Thoracic aorta (tissue), 2 donors: Measurements from ENCODE around the gene ERGIC1. TPM values are rescaled to one million over a fixed set of nuclear protein-coding genes. Genes with fewer than 3 reads are reported as not detected.

Experiments
- ATAC-seq: fragments of 150-250 bp; one replicate; pipeline ENCODE4 v1.8.0; 2017; ENCODE audit warnings: low read depth; ENCODE audit not compliant: insufficient number of reproducible peaks, low FRiP score
- DNase-seq: peaks from one replicate; pipeline ENCODE4 v3.0.0-alpha.2; 2020; ENCODE audit warnings: low spot score
- H3K27ac ChIP-seq, 2 donors: fragments of 200-600 bp; sonication (generic); 1 replicate in 1 of 2; 2 replicates in 1 of 2; pipeline ENCODE4 v1.5.1; 2016; ENCODE audit warnings: mild to moderate bottlenecking in 2 of 2, moderate library complexity in 2 of 2
- H3K27me3 ChIP-seq: fragments of 200-600 bp; sonication (generic); replicated peaks from 2 replicates; pipeline ENCODE4 v1.6.0; 2016; ENCODE audit warnings: mild to moderate bottlenecking; ENCODE audit not compliant: insufficient read depth
- H3K36me3 ChIP-seq: fragments of 200-600 bp; sonication (generic); one replicate; pipeline ENCODE4 v1.5.1; 2016
- H3K4me1 ChIP-seq, 2 donors: fragments of 200-600 bp; sonication (generic); 1 replicate in 1 of 2; 2 replicates in 1 of 2; pipeline versions ENCODE4 v1.5.1 to v1.6.0; 2016; ENCODE audit warnings: low read depth in 2 of 2, mild to moderate bottlenecking in 1 of 2; ENCODE audit not compliant: control insufficient read depth in 1 of 2
- H3K4me3 ChIP-seq: fragments of 200-600 bp; sonication (generic); 2 replicates; pipeline ENCODE4 v1.5.1; 2016; ENCODE audit warnings: mild to moderate bottlenecking
- H3K9me3 ChIP-seq: fragments of 200-600 bp; sonication (generic); 2 replicates; pipeline ENCODE4 v1.5.1; 2016
- CTCF ChIP-seq: fragments of 200-600 bp; sonication (generic); IDR thresholded peaks from one replicate; pipeline ENCODE4 v1.5.1; 2019; ENCODE audit warnings: antibody characterized with exemption
- total RNA-seq, 2 donors: library from RNA; depleted of rRNA; stranded (reverse); fragments of >200 nt; gene quantifications; one replicate each; pipeline versions ENCODE4 v1.1.0 to v1.2.3, GENCODE V29; 2016

Gene ERGIC1
- total RNA-seq, 2 donors from 2014 or later = 141 to 230 TPM

DNA sequence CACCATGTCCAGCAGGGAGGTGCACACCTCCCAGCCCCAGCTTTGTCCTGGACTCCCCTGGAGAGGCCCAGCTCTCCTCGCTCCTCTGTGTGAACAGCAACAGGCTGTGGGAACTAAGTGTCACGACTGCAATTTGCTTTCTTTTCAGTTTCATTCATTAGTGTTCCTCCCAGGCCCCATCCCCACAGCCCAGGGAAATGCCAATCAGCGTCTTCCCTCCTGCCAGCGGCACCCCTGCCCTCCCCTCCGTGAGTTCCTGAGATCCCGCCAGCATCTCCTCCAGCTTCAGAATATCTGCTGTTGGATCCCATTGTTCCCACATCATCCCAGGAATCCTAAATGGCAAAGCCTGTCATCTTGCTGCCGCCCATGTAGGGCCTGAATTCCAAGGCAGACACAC lies 112.1 kb downstream of the ERGIC1 start:
- TF ChIP-seq CTCF = no peak
- no peaks in the 10 kb centered on the region for H3K27me3 ChIP-seq
- peak overlapping the region; percentile 44 to 94 for H3K27ac ChIP-seq
- ATAC-seq (no peak), DNase-seq (no peak)
- H3K36me3 ChIP-seq = peaks cover 9% of the 10 kb centered on the region
- no peak overlapping the region for H3K4me3 ChIP-seq
- peaks cover 6 to 39% of the 10 kb centered on the region in 2 donors for H3K4me1 ChIP-seq
- H3K9me3 ChIP-seq = no peaks in the 10 kb centered on the region

DNA sequence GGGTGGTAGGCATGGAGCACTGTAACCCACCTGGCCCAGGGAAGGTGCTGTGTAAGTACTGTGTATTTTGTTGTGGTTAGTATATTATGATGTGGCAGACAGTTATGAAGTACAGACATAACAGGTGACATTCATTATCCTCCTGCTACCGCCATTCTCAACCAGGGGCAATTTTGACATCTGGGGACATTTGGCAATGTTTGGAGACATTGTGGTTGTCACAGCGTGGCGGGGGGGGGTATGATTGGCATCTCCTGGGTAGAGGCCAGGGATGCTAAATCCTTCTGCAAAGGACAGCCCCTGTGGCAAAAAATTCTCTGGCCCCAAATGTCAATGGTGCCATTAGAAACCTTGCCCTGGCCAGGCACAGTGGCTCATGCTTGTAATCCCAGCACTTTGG lies 115.4 kb downstream of the ERGIC1 start:
- ATAC-seq (no peak), DNase-seq (no peak)
- H3K9me3 ChIP-seq = no peaks in the 10 kb centered on the region
- peak overlapping the region; percentile 94 to 97 for H3K27ac ChIP-seq
- TF ChIP-seq CTCF = no peak
- H3K27me3 ChIP-seq = no peaks in the 10 kb centered on the region
- H3K36me3 ChIP-seq = peaks cover 7% of the 10 kb centered on the region
- H3K4me1 ChIP-seq = peaks cover 20 to 64% of the 10 kb centered on the region in 2 donors
- H3K4me3 ChIP-seq = no peak overlapping the region

DNA sequence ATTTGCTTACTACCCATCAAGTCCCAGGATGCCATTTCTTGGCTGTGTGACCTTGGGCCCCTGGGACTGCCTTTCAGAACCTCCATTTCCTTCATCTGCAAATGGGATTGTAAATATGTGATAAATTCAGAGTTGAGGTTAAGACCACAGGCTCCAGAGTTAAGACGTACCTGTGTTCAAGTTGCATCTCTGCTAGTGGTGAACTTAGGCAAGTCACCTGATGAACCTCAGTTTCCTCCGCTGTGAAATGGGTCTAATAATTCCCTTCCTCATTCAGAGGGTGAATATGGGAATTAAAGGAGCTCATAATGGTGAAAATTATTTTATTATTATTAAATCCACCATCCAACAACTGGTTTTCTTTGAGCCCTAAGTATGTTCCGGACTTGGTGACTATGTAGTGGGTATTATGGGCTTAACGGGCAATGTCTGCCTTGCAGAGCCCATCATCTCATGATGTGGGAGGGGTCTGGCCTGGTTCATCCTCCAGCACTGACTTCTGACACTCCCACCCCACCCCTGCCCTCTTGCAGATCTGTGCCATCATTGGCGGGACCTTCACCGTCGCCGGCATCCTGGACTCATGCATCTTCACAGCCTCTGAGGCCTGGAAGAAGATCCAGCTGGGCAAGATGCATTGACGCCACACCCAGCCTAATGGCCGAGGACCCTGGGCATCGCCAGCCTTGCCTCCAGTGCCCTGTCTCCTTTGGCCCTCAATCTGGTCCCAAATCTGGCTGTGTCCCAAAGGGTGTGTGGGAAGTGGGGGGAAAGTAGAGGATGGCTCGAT lies 116.3 kb downstream of the ERGIC1 start:
- ATAC-seq = no peak
- H3K4me3 ChIP-seq = no peak overlapping the region
- no peaks in the 10 kb centered on the region for H3K27me3 ChIP-seq
- H3K4me1 ChIP-seq = peaks cover 22 to 67% of the 10 kb centered on the region in 2 donors
- H3K9me3 ChIP-seq = no peaks in the 10 kb centered on the region
- H3K36me3 ChIP-seq = peaks cover 7% of the 10 kb centered on the region
- peak overlapping the region; percentile 65 to 94 for H3K27ac ChIP-seq
- DNase-seq = no peak
- no peak for TF ChIP-seq CTCF

- ATAC-seq (no peak), DNase-seq (no peak)
- Histone ChIP-seq H3K27ac (peak overlapping the region; percentile 65 to 94), H3K4me1 (peaks cover 30 to 68% of the 10 kb centered on the region in 2 donors), H3K9me3 (no peaks in the 10 kb centered on the region), H3K4me3 (no peak overlapping the region), H3K36me3 (peaks cover 2% of the 10 kb centered on the region), H3K27me3 (no peaks in the 10 kb centered on the region)
- TF ChIP-seq CTCF = no peak
Measured at GRCh38 chr5:172951371-172952033, 117.5 kb downstream of the ERGIC1 start.

DNA sequence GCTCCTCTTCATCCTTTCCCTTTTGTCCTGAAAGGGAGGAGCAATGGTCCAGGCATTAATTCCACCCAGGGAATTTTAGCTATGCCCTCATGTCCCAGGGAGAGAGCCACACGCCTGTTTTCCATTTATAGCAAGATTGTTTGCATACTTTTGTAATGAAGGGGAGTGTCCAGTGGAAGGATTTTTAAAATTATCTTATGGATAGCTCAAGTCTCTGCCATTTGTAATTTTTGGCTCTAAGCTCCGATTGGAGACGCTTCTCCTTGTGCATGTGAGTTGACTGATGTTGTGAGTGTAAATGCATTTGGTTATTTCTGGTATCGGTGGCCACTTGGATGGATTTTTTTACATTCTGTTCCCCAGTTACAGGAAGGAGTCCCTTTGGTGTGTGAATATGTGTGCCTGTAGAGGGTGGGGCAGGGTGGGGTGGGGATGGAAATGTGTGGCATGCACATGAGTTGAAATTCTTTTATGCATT lies 118.0 kb downstream of the ERGIC1 start:
- Histone ChIP-seq H3K27me3 (no peaks in the 10 kb centered on the region), H3K27ac (peak overlapping the region; percentile 65 to 94), H3K4me1 (peaks cover 31 to 68% of the 10 kb centered on the region in 2 donors), H3K4me3 (no peak overlapping the region), H3K36me3 (no peaks in the 10 kb centered on the region), H3K9me3 (no peaks in the 10 kb centered on the region)
- no peak for TF ChIP-seq CTCF
- DNase-seq = no peak
- ATAC-seq = no peak
